Gastrocnemius medialis (tissue), 4 donors: ENCODE measurements around the gene HSD17B7.

ENCODE experiments used
- CTCF ChIP-seq, 5 experiments: fragments of 450-650 bp in 3 of 5; fragments of 200-600 bp in 2 of 5; sonication (generic) in 2 of 5; IDR thresholded peaks in 4 of 5; conservative IDR thresholded peaks in 1 of 5; 1 replicate in 4 of 5; 2 replicates in 1 of 5; pipeline ENCODE4 v1.5.1; 2016 to 2019; ENCODE audit warnings: antibody characterized with exemption in 5 of 5, mild to moderate bottlenecking in 3 of 5, moderate library complexity in 3 of 5
- POLR2A ChIP-seq, 2 donors: fragments of 450-650 bp; IDR thresholded peaks; one replicate each; pipeline ENCODE4 v1.6.1; 2017; ENCODE audit warnings: antibody characterized with exemption in 2 of 2, mild to moderate bottlenecking in 2 of 2, moderate library complexity in 2 of 2

DNA sequence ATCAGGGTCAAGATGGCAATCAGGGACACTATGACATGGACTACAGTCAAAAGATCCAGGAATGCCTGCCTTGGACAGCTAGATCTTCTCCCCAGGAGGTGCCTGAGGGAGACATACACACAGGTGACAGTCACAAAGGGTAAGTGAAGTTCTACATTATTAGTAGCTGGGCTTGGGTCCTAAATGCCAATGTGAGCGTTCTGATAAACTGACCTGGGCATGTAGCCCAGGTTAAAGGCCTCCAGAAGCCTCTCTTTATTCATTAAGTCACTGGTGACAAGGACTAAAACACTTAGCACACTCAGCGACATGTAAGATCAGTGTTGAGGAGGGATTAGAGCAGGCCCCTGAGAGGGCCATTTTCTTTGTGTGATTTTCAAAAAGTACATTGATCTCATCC lies 48.9 kb upstream of the HSD17B7 start:
- no peak for TF ChIP-seq CTCF (IDR thresholded peaks at IDR 0.05 in 4 of 5, conservative IDR thresholded peaks at IDR 0.05 in 1 of 5)
- TF ChIP-seq POLR2A (IDR thresholded peaks at IDR 0.05), result no peak
